Right ventricle myocardium superior (tissue), 1 donor: ENCODE data around the gene GSS. TPM values are rescaled to one million over a fixed set of nuclear protein-coding genes. Genes with fewer than 3 reads are reported as not detected.
"Not testable (repeated sequence)": the region's sequence is repeated elsewhere in the genome, so short reads cannot be mapped to it uniquely, and the experiment has no call there.

ENCODE experiments used
- ATAC-seq: fragments of 200-7000 bp; cut with Tn5 transposase; one replicate; pipeline ENCODE4 v1.9.1; 2020; ENCODE audit warnings: mild to moderate bottlenecking; ENCODE audit not compliant: poor library complexity
- DNase-seq: peaks from one replicate; pipeline ENCODE4 v3.0.0-alpha.2; 2020
- intact Hi-C: fragments of 100-400 bp; cut with DNase I; formaldehyde crosslinking; loops from one replicate; pipeline ENCODE4 v1.11.2; 2022
- microRNA-seq: library from miRNA; unstranded; fragments of <30 nt; microRNA quantifications from one replicate; pipeline ENCODE4 v1.2.0, GENCODE V29; 2020
- total RNA-seq: library from RNA; stranded (reverse); fragmentation: NEBNext Ultra II Directional; extraction: Animal tissue kit (Norgen Biotek cat#: 25700); gene quantifications from one replicate; pipeline ENCODE4 v1.2.1, GENCODE V29; 2021
- donor health status: DM: no; HTN: yes; CAD: no; lungs with severe emphysema.

GSS gene
- total RNA-seq, 1 donor from 2014 or later: 15.7 TPM

- DNase-seq (no peak), ATAC-seq (no peak)
- intact Hi-C loops: no loop called here
Measured at GRCh38 chr20:34887023-34887422, 68.6 kb downstream of the GSS start.

- DNase-seq: no peak
- no peak for ATAC-seq
- intact Hi-C loops: no loop called here
Measured at GRCh38 chr20:34886122-34886521, 69.5 kb downstream of the GSS start.

GRCh38 chr20:34884260-34884659, 71.3 kb downstream of the GSS start:
- DNase-seq (no peak), ATAC-seq (no peak)
- intact Hi-C loops: no loop called here

DNA sequence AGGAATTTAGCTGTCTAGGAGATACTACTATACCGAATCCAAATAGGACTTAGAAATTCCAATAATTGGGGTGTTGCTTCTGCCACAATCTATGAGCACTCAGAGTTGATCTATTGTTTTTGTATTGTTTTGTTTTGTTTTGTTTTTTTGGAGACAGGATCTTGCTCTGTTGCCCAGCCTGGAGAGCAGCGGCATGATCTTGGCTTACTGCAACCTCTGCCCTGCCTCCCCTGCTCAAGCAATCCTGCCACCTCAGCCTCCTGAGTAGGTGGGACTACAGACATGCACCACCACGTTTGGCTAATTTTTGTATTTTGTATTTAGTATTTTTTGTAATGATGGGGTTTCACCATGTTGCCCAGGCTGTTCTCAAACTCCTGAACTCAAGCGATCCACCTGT, 71.8 kb downstream of the GSS start:
- ATAC-seq (no peak), DNase-seq (no peak)
- intact Hi-C loops: no loop called here

GRCh38 chr20:34883087-34883688, 72.4 kb downstream of the GSS start:
- no peak for DNase-seq
- intact Hi-C loops: no loop called here
- no peak for ATAC-seq

DNA sequence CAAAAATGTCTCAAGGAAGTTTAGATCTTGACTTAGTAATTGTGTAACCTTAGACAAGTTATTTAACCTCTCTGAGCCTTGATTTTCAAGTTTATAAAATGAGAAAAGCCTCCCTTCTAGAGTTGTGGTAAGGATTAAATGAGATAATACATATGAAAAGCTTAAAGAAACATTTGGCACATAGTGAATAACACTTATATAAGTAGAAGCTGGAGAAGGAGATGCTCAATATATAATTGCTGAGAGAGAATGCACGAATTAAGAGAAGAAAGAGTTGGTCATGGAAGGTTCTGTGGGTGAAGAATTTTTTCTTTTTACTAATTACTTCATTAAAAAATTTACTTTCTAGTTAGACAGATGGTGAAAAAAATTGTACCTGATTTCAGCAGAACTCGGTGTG, 73.9 kb downstream of the GSS start:
- no peak for ATAC-seq
- intact Hi-C loops: no loop called here
- no peak for DNase-seq

DNA sequence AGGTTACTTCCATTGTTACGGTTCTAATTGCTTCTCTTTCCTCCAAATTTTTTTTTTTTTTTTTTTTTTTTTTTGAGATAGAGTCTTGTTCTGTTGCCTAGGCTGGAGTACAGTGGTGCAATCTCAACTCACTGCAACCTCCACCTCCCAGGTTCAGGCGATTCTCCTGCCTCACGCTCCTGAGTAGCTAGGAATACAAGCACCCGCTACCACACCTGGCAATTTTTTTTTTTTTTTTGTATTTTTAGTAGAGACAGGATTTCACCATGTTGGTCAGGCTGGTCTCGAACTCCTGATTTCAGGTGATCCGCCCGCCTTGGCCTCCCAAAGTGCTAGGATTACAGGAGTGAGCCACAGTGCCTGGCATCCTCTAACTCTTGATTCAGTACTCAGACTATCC, 74.6 kb downstream of the GSS start:
- intact Hi-C loops, DNase-seq, ATAC-seq: not testable (repeated sequence)

GRCh38 chr20:34880215-34880850, 75.3 kb downstream of the GSS start:
- ATAC-seq: no peak
- DNase-seq: no peak
- intact Hi-C loops: no loop called here

Small RNA genes within 50 kb of the gene (microRNA-seq; reads per million reads assigned to microRNA genes)
- gene MIR499A: not detected
- not detected for gene MIR499B

Other genes with a start within 250 kb of the GSS start
- gene NCOA6, start 130.2 kb downstream of the GSS start, total RNA-seq: 13.4 TPM
- 21.0 TPM for gene GGT7, start 83.0 kb downstream of the GSS start, total RNA-seq
- 137 TPM for gene ACSS2, start 79.2 kb downstream of the GSS start, total RNA-seq
- gene MYH7B, start 62 bp upstream of the GSS start, total RNA-seq: 222 TPM
- 33.8 TPM for gene TRPC4AP, start 137.0 kb upstream of the GSS start, total RNA-seq
- 9.1 TPM for gene EDEM2, start 191.5 kb upstream of the GSS start, total RNA-seq
- 9.3 TPM for gene PROCR, start 216.3 kb upstream of the GSS start, total RNA-seq